CD4-positive, alpha-beta T cell treated with Interleukin-21 for 1 hour (primary cell): Measurements from ENCODE around the gene TNNI2.

Experiments used
- DNase-seq: peaks from one replicate; pipeline ENCODE4 v3.0.0-alpha.2; 2020

TNNI2 gene

DNA sequence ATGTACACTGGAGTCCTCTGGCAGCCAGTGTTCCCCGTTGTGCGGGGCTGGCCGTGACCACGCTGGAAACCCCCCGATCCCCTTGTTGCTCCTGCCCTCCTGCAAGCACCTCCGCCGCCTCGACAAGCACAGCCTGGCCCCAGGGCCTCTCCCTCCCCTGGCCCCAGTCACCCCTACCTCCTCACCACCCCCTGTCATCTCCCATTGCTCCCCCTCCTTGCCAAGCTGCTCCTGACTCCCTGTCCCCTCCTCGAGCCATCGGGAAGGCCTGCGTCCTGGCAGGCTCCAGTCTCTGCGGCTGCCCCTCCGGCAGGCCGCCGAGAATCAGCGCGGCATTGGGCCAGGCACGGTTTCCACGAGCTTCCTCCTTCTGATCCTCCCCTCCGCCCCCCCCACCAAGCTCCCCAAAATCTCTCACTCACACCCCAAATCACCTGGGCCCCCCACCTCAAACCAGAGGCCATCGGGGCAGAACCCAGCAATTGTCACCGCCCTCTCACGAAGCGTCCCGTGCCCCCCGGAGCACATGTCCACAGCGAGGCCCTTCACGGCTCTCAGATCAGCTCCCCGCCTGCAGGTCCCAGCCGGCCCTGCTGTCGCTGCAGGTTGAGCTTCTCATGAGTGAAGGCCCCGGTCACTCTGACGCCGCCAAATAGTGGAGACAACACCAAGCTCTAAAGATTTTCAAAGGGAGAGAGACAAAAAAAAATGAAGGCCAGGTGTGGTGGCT lies 8.4 kb downstream of the TNNI2 start:
- DNase-seq, result no peak

DNA sequence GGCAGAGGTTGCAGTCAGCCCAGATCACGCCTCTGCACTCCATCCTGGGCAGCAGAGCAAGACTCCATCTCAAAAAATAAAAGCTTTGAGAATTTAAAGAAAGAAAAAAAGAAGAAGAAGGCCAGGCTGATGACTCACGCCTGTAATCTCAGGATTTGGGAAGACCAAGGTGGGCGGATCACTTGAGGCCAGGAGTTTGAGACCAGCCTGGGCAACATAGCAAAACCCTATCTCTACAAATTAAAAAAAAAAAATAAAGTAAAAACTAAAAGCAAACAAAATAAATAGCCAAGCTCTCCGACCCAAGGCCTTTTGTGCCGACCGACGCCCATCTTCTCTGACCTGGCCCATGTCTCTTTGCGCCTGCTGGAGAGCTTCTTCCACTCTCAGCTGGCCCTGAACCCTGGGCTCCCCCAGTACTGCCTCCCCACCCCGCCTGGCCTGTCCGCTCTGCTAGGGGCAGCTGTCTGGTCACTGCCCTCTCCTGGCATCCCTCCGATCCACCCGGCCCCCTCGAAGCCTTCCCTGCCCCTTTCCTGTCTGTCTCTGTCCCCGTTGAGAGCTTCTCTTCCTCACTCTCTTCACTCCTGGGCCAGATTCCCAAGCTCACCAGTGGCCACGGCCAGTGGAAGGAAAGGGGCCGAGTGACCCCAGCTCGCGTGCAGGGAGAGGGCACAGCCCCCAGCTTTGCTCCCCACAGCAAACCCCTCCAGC lies 9.3 kb downstream of the TNNI2 start:
- DNase-seq, result no peak

DNA sequence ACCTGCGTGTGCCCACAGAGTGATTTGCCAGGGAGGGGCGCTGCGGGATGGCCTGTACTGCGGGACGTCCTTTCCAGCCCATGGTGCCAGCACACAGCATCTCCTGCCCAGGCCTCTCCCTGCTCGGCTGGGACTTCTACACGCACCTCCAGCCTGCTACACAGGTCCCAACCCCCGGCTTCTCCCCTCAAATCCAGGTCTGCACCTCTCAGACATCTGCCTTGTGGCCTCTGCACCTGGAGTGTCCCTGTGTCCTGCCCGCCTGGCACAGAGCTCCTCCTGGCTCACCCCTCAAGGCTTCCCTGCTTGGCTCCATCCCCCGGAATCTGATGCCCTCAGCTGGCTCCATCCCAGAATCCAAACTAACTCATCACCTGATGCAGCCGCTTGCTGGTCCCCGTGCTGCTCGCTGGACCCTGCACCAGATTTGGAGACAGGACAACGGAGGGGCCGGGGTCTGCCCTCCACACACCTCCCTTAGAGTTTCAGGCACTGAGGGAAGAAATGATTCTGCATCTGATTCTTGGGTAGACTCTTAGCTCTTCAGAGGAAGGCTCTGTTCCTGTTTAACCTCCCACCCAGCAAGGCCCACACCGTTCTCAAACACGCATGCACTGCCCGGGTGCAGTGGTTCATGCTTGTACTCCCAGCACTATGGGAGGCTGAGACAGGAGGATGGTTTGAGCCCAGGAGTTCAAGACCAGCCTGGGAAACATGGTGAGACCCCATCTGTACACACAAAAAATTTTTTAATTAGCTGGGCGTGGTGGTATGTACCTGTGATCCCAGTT lies 10.1 kb downstream of the TNNI2 start:
- DNase-seq, result no peak

DNA sequence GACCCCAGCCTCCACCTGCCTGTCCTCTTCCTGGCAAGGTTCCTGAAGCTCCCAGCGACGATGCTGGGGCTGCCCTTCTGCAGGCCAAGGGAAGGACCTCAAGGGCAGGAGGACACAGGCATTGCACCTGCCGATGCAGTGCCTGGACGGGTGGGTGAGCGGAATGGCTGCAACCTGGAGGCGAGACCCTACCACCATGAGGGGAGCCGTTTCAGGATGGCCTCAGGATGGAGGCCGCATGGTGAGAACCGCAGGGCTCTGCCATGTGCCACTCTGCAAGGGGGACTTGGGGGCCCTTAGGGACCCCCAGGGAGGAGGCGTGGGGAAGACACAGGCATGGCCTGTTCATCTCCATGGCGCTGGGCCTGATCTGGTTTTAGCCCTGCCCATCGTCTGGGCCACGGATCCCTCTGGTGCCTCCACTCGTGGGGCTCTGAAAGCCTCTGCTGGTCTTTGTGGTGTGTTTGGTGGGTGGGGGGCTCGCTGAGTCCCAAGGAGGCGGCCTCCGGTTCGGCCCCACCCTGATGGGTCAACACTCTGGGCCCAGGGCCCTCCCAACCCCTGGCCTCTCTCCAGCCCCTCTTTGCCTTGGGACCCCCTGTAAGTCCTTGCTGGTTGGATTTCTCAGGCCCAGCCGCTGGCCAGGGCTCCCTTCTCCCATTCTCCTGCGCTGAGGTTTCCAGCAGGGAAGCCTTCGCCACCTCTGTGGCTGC lies 12.8 kb downstream of the TNNI2 start:
- no peak for DNase-seq

DNA sequence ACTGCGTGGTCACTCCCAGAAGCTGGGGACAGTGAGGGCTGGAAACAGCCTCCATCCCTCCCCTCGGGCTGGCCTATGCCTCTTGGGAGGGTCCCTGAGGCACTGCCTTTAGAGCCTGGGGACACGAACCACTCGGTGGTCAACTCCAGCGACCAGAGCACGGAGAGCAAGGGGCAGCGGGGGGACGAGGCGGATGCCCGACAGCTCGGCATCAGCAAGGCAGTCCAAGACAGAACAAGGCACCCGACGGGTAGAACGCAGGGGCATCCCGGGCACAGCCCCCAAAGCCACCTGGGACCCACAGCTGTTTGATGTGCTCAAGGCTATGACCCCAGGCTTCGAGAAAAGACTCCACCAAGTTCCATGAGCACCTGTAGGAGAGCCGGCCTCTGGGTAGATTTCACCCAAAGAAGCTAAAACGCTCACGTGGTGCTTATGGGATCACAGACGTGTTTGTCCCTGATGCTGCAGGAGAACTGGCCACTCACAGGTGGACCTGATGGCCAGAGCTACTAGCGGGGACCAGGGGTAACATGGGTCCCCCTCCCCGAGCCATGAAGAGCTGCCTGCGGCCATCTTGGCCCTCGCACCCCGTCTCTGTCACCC lies 13.6 kb downstream of the TNNI2 start:
- DNase-seq, result no peak

DNA sequence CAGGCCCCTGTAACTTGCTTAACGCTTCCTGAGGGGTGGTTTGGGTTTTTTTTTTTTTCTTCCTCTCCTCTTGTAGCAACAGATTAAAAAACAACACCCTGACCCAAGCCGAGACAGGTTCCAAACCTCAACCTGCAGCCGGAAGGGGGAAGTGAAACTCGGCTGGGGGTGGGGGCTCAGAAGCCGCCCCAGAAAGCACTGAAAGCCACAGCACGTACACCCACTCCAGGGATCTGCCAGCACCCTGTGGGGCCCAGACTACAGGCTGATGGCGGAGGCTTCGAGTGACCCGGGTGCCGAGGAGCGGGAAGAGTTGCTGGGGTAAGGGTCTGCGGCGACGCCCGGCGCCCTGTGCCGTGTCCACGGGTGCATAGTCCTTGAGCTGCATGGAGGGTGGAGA lies 14.1 kb downstream of the TNNI2 start, which contains the start of gene LSP1:
Gene LSP1 (plus strand): TSS at position 208 of the 400 bp plus-strand sequence. CDS start 61 bp downstream, at position 269.
- DNase-seq, result peak; percentile 88

DNA sequence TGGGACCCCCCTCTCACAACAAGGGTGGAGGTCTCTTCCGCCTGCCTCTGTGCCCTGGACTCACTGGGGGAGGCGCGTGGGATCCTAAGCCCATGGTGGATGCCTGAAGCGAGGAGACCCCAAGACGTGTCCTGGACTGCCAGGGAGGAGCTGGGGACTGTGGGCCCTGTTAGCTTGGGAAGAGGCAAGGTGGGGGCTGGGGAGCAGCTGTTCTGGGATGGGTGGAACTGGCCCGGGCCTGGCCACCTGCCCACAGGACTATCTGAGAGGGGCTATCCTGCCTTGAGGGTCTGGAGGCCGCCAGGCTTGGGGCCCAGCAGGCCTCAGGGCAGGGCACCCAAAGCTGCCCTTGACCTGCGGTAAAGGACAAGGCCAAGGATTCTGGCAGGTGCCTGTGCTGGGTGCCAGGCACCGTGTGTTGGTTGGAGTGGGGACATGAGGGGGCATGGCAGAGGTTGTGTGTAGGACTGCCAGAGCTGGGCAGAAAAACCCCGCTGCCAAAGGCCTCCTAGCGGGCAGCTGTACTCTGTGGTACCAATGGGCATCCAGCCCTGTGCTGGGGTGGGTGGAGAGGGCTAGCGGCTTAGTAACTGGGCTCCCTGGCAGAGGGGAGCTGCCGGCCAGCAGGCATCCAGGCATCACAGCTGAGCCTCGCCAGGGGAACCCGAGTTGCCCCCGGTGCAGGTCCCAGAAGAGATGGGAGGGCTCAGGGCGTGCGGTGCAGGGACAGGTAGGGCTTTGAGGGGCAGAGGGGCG lies 14.8 kb downstream of the TNNI2 start:
- DNase-seq, result peak; percentile 34

DNA sequence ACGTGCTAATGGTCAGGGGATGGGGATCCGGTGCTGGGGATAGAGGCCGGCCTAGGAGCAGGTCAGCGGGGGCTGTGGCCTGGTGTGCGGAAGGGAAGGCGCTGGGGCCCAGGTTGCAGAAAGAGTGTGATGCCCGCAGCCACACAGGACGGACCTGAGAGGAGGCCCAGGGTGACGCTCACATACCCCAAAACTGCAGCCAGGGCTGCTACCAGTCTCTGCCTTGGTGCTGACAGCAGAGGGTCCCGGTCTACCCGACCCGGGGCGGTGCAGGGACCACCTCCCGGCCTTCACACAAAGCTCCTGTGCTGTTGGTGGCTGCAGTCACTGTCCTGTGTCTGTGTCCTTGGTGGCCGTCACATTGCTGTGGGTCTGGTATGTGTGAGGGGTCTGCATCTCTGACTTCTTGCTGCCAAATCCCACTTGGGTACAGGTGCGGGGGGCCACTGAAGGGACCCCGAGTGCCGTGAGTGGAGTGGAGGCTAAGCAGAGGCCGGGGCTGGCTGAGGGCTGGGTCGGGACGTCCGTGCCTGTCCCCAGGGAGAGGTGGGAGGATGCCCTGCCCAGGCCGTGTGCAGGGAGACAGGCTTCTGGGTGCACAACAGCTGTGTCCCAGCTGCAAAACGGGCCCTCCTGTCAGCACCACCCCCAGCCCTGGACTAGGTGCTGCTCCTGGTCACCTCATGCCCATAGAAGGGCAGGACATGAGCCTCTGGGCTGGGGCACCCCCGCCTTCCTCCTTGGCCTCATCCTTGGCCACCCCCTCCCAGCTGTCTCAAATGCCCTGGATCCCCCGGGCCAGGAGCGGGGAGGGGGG lies 15.6 kb downstream of the TNNI2 start:
- DNase-seq, result no peak

DNA sequence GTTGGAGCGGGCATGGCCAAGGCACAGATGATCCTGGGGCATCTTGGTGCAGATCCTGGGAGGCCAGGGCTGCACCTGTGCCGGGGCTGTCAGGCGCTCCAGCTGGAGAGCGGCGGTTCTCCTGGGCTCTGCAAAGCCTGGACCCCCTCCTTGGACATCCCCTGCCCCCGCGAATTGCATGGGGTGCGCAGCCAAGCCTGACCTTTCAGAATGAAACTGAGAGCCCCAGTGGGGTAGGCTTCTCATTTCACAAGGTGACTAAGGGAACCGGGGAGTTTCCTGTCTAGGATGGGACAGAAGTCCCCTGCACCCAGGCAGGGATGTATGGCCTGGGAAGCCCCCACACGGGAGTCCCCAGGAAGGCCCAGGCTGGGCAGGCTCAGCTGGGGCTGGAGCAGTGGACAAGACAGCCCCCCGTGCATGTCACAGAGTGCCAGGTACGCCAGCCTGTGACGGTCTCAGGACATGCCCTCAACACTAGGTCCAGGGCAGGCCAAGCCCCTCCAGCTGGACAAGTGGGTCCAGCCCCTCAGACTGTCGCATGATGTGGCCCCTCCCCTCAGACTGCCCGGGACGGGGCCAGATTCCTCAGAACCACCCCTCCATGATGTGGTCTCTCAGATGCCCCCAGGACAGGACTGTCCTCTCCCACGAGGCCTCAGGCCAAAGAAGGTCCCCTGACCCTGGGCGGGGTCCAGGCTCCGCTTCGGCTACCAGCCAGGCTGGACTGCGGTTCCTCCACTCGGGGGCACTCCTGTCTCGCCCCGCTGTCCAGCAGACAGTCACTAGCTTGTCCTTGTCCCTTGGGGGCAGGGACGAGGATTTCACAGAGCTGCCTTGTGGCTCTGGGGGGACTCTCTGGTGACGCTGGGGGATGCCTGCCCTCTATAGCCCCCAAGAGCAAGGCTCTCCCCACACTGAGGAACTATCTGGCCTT lies 16.4 kb downstream of the TNNI2 start:
- no peak for DNase-seq

DNA sequence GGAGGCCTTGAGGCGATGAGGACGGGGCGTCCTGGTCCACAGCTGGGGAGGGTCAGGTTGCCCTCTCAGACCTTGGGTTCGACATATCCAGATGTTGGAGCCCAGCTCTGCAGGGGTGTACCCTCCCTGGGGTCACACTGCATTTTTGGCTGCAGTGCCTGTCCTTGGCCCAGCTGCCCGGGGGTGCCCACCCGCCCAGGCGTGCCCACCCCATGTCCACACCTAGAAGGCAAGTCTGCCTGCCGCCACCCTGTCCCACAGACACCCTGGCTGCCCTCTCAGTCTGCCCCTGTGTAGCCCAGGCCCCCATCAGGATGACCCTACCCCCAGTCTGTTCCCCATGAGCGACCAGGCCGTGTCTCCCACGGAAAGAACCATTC lies 17.1 kb downstream of the TNNI2 start:
- no peak for DNase-seq

DNA sequence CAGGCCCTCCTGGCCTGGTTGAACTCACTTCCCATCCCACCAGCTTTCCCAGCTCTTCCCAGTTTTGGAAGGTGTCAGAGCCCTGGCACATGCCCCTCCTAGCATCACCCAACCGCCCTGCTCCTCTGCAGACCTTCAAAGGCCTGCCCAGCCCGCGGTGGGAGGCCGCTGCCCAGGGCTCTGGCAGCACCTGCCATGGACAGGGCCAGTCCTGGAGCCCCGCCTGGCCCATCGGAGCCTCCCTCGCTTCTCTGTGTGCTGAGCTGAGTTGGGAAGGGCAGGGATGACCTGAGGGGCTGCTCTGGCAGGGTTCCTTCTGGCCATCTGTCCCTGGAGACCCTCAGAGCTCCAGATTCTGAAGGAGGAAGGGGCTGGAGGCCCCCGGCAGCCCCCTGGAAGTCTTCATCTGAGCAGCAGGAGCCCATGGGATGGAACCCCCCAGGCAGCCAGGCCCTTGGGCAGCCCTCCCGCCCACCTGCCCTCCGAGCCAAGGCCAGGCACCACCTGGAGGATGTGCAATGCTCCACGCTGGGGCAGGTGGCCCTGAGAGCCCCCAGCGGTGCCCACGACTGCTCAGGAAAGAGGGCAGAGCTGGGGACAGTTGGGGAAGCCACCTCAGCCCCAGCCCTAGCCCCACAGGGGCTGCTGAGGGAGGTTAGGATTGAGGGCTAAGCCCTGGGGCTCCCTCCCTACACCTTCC lies 17.7 kb downstream of the TNNI2 start:
- DNase-seq, result no peak

DNA sequence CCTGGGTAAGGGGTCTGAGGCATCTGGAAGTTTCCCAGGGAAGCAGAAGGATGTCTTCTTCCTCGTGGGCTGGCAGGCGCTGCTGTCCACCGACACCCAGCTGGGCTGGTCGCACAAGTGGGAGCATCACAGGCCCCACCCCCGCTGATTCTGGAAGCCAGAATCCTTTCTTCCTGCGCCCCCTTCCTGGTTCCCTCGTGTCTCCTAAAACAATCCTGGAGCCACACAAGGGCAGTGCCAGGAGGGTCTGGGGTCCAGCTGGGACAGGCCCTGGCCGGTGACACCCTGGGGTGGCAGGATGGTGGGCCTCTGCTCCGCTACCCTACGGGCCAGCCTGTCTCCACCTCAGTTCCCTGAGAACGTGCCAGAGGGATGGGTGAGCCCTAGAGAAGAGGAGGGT lies 18.3 kb downstream of the TNNI2 start:
- DNase-seq, result no peak

DNA sequence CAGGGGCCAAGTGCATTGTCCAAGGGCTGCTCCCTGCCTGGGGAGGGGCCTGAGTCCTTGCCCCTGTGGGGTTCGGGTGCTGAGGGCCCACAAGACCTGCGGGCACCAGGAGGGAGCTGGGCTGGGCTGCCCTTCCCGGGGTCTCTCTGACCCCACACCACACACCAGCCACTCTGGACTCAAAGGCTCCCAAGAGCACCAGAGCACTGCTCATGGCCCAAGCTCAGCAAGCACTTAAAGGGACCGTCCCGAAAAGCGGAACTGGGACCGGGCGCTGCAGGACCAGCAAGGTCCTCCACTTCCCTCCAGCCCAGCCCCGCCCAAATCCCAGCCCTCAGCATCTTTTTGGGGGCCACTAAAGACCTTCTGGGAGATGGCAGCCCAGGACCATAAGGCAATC lies 19.4 kb downstream of the TNNI2 start:
- no peak for DNase-seq

DNA sequence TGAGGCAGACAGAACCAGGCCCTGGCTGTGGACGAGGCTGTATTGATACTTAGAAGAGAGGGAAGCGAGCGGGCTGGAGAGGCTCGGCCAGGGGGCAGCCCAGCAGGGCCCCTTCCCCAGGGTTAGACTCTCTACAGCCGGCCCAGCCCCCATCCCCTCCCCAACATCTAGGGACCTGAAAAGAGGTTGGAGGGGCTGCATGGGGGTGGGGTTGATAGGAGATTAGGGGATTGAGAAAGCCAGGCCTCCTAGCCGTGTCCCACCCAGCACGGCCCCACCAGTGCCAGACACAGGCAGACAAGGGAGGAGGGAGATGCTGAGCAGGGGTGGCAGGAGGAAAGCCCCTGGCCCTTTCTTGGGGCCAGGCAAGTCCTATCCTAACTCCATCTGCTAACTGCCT lies 19.8 kb downstream of the TNNI2 start:
- DNase-seq, result no peak

DNA sequence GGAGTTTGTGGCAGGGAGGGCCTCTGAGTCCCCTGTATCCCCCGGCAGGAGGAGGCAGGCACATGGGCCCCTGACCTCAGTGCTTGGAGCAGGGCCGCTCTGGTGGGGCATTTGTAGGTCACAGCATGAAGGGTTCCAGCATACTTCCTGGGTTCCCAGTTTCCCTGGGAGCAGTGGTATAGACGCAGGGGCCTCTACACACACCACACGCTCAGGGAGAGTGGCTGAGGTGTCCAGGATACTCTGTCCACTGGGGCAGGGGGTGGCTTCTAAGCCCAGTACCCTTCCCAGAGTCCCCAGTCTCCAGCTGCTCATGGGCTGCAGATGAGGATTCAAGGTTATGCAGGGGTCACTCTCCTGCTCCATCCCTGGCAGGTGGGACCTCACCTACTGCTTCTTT lies 20.2 kb downstream of the TNNI2 start:
- no peak for DNase-seq

DNA sequence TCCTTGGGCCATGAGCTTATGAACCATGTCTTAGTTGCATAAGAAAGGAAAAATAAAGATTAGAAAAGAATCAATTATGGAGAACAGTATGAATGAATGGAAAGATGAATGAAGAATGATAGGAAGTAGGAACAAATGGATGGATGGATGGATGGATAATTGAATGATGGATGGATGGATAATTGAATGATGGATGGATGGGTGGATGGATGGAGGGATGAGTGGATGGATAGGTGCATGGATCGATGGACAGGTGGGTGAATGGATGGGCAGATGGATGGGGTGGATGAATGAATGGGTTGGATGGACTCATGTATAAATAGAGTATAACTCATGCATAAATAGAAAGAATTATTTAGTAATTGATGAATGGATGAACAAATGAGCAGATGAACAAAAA lies 21.3 kb downstream of the TNNI2 start:
- DNase-seq, result no peak

DNA sequence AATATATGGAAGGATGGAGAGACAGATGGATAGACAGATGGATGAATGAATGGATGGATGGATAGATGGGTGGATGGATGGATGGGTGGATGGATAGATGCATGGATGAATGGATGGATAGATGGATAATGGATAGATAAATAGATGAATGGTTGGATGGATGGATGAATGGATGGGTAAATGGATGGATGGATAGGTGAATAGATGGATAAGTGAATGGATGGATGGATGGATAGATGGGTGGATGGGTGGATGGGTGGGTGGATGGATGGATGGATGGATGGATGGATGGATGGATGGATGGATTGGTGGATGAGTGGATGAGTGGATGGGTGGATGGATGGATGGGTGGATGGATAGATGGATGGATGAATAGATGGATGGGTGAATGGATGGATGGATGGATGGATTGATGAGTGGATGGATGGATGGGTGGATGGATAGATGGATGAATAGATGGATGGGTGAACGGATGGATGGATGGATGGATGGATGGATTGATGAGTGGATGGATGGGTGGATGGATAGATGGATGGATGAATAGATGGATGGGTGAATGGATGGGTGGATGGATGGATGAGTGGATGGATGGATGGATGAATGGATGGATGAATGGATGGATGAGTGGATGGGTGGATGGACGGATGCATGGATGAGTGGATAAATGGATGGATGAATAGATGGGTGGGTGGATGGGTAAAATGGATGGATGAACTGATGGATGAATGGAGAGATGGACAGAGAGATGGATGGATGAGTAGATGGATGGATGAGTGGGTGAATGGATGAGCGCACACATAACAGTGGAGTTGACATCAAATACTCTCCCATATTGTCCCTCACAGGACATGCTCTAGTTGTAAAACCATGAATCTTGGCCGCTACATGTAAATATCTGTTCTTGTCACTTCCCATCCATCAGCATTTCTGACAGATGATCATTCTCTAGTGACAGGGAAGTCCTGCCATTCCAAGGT lies 22.9 kb downstream of the TNNI2 start:
- no peak for DNase-seq
